ENCODE measurements around the gene CDH4.

Gene CDH4

DNA sequence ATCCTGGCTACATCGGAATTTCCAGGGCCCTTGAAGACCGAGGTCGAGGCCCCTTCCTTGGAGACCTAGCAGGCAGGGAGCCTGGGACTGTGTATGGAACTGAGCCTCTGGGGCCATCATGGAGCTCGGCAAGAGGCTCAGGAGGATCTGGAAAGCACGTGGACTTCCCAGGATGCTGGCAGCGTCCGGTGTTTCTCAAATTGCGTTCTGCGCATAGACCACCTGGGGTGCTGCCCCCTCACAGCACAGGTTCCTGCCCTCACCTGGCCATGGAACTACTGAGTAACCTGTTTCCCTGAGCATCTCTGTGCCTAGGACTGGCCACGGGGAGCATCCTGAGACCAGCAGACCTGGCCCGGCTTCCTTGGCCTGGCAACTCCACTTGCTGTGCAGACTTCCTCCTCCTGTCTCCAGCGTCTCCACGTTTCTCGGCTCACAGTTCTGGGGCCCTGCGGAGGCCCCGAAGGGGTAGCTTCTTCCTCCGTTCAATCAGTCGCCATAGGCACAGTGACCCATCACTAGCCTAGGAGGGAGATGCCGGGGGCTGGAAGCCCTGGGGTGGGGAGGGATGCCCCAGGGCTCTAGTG, 144.3 kb downstream of the CDH4 start:
- Histone ChIP-seq H3K4me3 (ENCODE audit: low read depth in 1 of 2, low read length in 2 of 2) (no peak overlapping the region), H3K36me3 (ENCODE audit: insufficient read depth, low read length) (no peaks in the 10 kb centered on the region), H3K4me1 (ENCODE audit: insufficient read depth, low read length) (no peaks in the 10 kb centered on the region), H3K4me2 (ENCODE audit: insufficient read depth, low read length) (no peak overlapping the region), H2AFZ (ENCODE audit: low read depth, low read length) (no peak overlapping the region), H4K20me1 (ENCODE audit: insufficient read depth, low read length) (no peaks in the 10 kb centered on the region; the same call in 1 of the 2 replicates), H3K79me2 (ENCODE audit: insufficient read depth, low read length) (no peaks in the 10 kb centered on the region), H3K9ac (ENCODE audit: low read depth, low read length) (no peak overlapping the region), H3K27me3 (ENCODE audit: insufficient read depth, low read length, poor library complexity) (peaks cover 8% of the 10 kb centered on the region), H3K9me3 (ENCODE audit: insufficient read depth, low read length, severe bottlenecking) (no peaks in the 10 kb centered on the region), H3K27ac (ENCODE audit: low read length) (no peak overlapping the region)
- ATAC-seq (ENCODE audit: insufficient read depth, low read depth) (no peak), DNase-seq (no peak)
- TF ChIP-seq, protein P1, sequence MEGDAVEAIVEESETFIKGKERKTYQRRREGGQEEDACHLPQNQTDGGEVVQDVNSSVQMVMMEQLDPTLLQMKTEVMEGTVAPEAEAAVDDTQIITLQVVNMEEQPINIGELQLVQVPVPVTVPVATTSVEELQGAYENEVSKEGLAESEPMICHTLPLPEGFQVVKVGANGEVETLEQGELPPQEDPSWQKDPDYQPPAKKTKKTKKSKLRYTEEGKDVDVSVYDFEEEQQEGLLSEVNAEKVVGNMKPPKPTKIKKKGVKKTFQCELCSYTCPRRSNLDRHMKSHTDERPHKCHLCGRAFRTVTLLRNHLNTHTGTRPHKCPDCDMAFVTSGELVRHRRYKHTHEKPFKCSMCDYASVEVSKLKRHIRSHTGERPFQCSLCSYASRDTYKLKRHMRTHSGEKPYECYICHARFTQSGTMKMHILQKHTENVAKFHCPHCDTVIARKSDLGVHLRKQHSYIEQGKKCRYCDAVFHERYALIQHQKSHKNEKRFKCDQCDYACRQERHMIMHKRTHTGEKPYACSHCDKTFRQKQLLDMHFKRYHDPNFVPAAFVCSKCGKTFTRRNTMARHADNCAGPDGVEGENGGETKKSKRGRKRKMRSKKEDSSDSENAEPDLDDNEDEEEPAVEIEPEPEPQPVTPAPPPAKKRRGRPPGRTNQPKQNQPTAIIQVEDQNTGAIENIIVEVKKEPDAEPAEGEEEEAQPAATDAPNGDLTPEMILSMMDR (IDR thresholded peaks at IDR 0.05; ENCODE audit: borderline replicate concordance, extremely low read depth, low read length, poor library complexity, severe bottlenecking): no peak
- no peak for TF ChIP-seq EZH2 (IDR thresholded peaks at IDR 0.05; ENCODE audit: borderline replicate concordance, low read depth, low read length, severe bottlenecking)

DNA sequence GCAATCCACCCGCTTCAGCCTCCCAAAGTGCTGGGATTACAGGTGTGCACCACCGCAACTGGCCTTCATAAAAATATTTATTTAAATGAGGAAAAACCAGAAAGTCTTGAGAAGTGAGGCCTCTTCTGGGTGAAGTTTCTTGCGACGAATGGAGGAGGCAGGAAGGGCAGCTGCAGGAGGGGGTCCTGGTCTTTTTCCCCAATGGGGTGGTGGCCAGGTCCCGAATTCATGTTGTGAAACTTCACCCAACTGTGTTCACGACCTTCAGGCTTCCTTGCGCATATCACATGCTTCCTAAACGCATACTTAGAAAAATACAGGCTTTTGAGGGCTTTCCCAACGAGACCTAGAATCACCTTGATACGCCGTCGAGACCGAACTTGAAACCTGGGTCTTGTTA, 145.1 kb downstream of the CDH4 start:
- Histone ChIP-seq H3K9me3 (ENCODE audit: insufficient read depth, low read length, severe bottlenecking) (no peaks in the 10 kb centered on the region), H3K27ac (ENCODE audit: low read length) (no peak overlapping the region), H4K20me1 (ENCODE audit: insufficient read depth, low read length) (no peaks in the 10 kb centered on the region; the same call in 1 of the 2 replicates), H3K79me2 (ENCODE audit: insufficient read depth, low read length) (no peaks in the 10 kb centered on the region), H3K4me3 (ENCODE audit: low read depth in 1 of 2, low read length in 2 of 2) (no peak overlapping the region), H3K36me3 (ENCODE audit: insufficient read depth, low read length) (no peaks in the 10 kb centered on the region), H2AFZ (ENCODE audit: low read depth, low read length) (no peak overlapping the region), H3K4me1 (ENCODE audit: insufficient read depth, low read length) (no peaks in the 10 kb centered on the region), H3K9ac (ENCODE audit: low read depth, low read length) (no peak overlapping the region), H3K27me3 (ENCODE audit: insufficient read depth, low read length, poor library complexity) (peaks cover 8% of the 10 kb centered on the region), H3K4me2 (ENCODE audit: insufficient read depth, low read length) (no peak overlapping the region)
- no peak for DNase-seq
- ATAC-seq (ENCODE audit: insufficient read depth, low read depth): no peak
- TF ChIP-seq, protein P1 (IDR thresholded peaks at IDR 0.05; ENCODE audit: borderline replicate concordance, extremely low read depth, low read length, poor library complexity, severe bottlenecking): no peak
- no peak for TF ChIP-seq EZH2 (IDR thresholded peaks at IDR 0.05; ENCODE audit: borderline replicate concordance, low read depth, low read length, severe bottlenecking)

DNA sequence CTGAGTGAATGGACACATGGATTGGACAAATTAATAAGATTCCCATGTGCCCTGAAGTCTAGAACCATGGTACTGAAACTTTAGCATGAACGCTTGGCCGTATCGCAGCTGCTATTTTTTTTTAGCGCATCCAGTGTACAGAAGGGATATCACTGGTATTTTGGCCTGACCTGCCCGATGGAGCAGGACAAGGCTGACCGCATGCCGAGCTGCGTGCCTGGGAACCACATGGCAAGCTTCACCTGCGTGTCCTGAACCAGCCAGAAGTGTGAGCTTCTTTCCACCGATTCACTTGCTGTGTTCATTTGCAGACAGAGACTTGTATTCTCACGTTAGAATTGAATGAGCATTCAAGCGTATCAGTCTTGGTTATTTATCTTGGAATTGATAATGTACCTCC, 145.7 kb downstream of the CDH4 start:
- TF ChIP-seq, protein P1 (IDR thresholded peaks at IDR 0.05; ENCODE audit: borderline replicate concordance, extremely low read depth, low read length, poor library complexity, severe bottlenecking): no peak
- no peak for TF ChIP-seq EZH2 (IDR thresholded peaks at IDR 0.05; ENCODE audit: borderline replicate concordance, low read depth, low read length, severe bottlenecking)
- Histone ChIP-seq H3K4me2 (ENCODE audit: insufficient read depth, low read length) (no peak overlapping the region), H3K4me1 (ENCODE audit: insufficient read depth, low read length) (no peaks in the 10 kb centered on the region), H3K9ac (ENCODE audit: low read depth, low read length) (no peak overlapping the region), H3K36me3 (ENCODE audit: insufficient read depth, low read length) (no peaks in the 10 kb centered on the region), H3K79me2 (ENCODE audit: insufficient read depth, low read length) (no peaks in the 10 kb centered on the region), H3K9me3 (ENCODE audit: insufficient read depth, low read length, severe bottlenecking) (no peaks in the 10 kb centered on the region), H2AFZ (ENCODE audit: low read depth, low read length) (no peak overlapping the region), H3K27ac (ENCODE audit: low read length) (no peak overlapping the region), H4K20me1 (ENCODE audit: insufficient read depth, low read length) (no peaks in the 10 kb centered on the region; the same call in 1 of the 2 replicates), H3K27me3 (ENCODE audit: insufficient read depth, low read length, poor library complexity) (peaks cover 8% of the 10 kb centered on the region), H3K4me3 (ENCODE audit: low read depth in 1 of 2, low read length in 2 of 2) (no peak overlapping the region)
- no peak for DNase-seq
- ATAC-seq (ENCODE audit: insufficient read depth, low read depth): no peak
